Activated T-cell treated with anti-CD3 and anti-CD28 coated beads, Interleukin-2, amount 50 U/mL, for 24 hours (primary cell): ENCODE measurements around the gene ATF2.

Experiments
- DNase-seq: peaks from one replicate; pipeline ENCODE4 v3.0.0-alpha.2; 2020
- H3K27ac Mint-ChIP-seq: 2 replicates; pipeline ENCODE4 v1.8.0; 2020; ENCODE audit warnings: mild to moderate bottlenecking, mixed read lengths
- H3K27me3 Mint-ChIP-seq: 2 replicates; pipeline ENCODE4 v1.8.0; 2020; ENCODE audit warnings: mixed read lengths
- H3K36me3 Mint-ChIP-seq: 2 replicates; pipeline ENCODE4 v1.8.0; 2020; ENCODE audit warnings: low read depth, mixed read lengths
- H3K4me1 Mint-ChIP-seq: 2 replicates; pipeline ENCODE4 v1.8.0; 2020; ENCODE audit warnings: low read depth, mixed read lengths
- H3K4me3 Mint-ChIP-seq: 2 replicates; pipeline ENCODE4 v1.8.0; 2020; ENCODE audit warnings: mild to moderate bottlenecking, moderate library complexity, mixed read lengths
- H3K9me3 Mint-ChIP-seq: 2 replicates; pipeline ENCODE4 v1.8.0; 2020; ENCODE audit warnings: mixed read lengths

The ATF2 gene

GRCh38 chr2:175076272-175076671 lies 91.7 kb downstream of the ATF2 start:
- Mint-ChIP-seq H3K27me3 (no peaks in the 10 kb centered on the region), H3K27ac (no peak overlapping the region), H3K4me1 (no peaks in the 10 kb centered on the region), H3K36me3 (peaks cover 78% of the 10 kb centered on the region), H3K9me3 (no peaks in the 10 kb centered on the region), H3K4me3 (no peak overlapping the region)
- no peak for DNase-seq

- H3K27ac Mint-ChIP-seq = no peak overlapping the region
- H3K36me3 Mint-ChIP-seq = peaks cover 69% of the 10 kb centered on the region
- H3K9me3 Mint-ChIP-seq = no peaks in the 10 kb centered on the region
- no peak overlapping the region for H3K4me3 Mint-ChIP-seq
- no peak for DNase-seq
- H3K4me1 Mint-ChIP-seq = no peaks in the 10 kb centered on the region
- no peaks in the 10 kb centered on the region for H3K27me3 Mint-ChIP-seq
These were observed 93.5 kb downstream of the ATF2 start for GRCh38 chr2:175074478-175074877.

- no peak overlapping the region for H3K27ac Mint-ChIP-seq
- no peak overlapping the region for H3K4me3 Mint-ChIP-seq
- H3K36me3 Mint-ChIP-seq = peaks cover 73% of the 10 kb centered on the region
- peaks cover 3% of the 10 kb centered on the region for H3K4me1 Mint-ChIP-seq
- H3K27me3 Mint-ChIP-seq = no peaks in the 10 kb centered on the region
- no peak for DNase-seq
- no peaks in the 10 kb centered on the region for H3K9me3 Mint-ChIP-seq
These were observed 99.5 kb downstream of the ATF2 start for GRCh38 chr2:175068534-175068933.

GRCh38 chr2:175066411-175066810 lies 101.6 kb downstream of the ATF2 start:
- Mint-ChIP-seq H3K27ac (no peak overlapping the region), H3K4me3 (no peak overlapping the region), H3K27me3 (no peaks in the 10 kb centered on the region), H3K36me3 (peaks cover 69% of the 10 kb centered on the region), H3K9me3 (no peaks in the 10 kb centered on the region), H3K4me1 (peaks cover 4% of the 10 kb centered on the region)
- DNase-seq = no peak

- Mint-ChIP-seq H3K27me3 (no peaks in the 10 kb centered on the region), H3K4me1 (peaks cover 4% of the 10 kb centered on the region), H3K4me3 (no peak overlapping the region), H3K36me3 (peaks cover 58% of the 10 kb centered on the region), H3K27ac (no peak overlapping the region), H3K9me3 (no peaks in the 10 kb centered on the region)
- no peak for DNase-seq
These were observed 103.2 kb downstream of the ATF2 start for GRCh38 chr2:175064797-175065196.

- no peaks in the 10 kb centered on the region for H3K27me3 Mint-ChIP-seq
- DNase-seq = no peak
- H3K9me3 Mint-ChIP-seq = no peaks in the 10 kb centered on the region
- no peak overlapping the region for H3K4me3 Mint-ChIP-seq
- peaks cover 56% of the 10 kb centered on the region for H3K36me3 Mint-ChIP-seq
- peaks cover 4% of the 10 kb centered on the region for H3K4me1 Mint-ChIP-seq
- H3K27ac Mint-ChIP-seq = no peak overlapping the region
These were observed 104.3 kb downstream of the ATF2 start for GRCh38 chr2:175063741-175064140.

- Mint-ChIP-seq H3K27me3 (no peaks in the 10 kb centered on the region), H3K36me3 (peaks cover 53% of the 10 kb centered on the region), H3K4me3 (no peak overlapping the region), H3K4me1 (peaks cover 4% of the 10 kb centered on the region), H3K9me3 (no peaks in the 10 kb centered on the region), H3K27ac (no peak overlapping the region)
- DNase-seq = no peak
These were observed 105.0 kb downstream of the ATF2 start for GRCh38 chr2:175062787-175063585.

GRCh38 chr2:175057078-175057685 lies 110.8 kb downstream of the ATF2 start:
- Mint-ChIP-seq H3K27ac (no peak overlapping the region), H3K4me1 (peaks cover 4% of the 10 kb centered on the region), H3K4me3 (no peak overlapping the region), H3K9me3 (no peaks in the 10 kb centered on the region), H3K36me3 (peaks cover 14% of the 10 kb centered on the region), H3K27me3 (no peaks in the 10 kb centered on the region)
- no peak for DNase-seq

GRCh38 chr2:175055993-175056392 lies 112.0 kb downstream of the ATF2 start:
- Mint-ChIP-seq H3K4me1 (peaks cover 4% of the 10 kb centered on the region), H3K36me3 (peaks cover 18% of the 10 kb centered on the region), H3K9me3 (no peaks in the 10 kb centered on the region), H3K4me3 (no peak overlapping the region), H3K27me3 (no peaks in the 10 kb centered on the region), H3K27ac (no peak overlapping the region)
- DNase-seq = no peak

- Mint-ChIP-seq H3K27ac (no peak overlapping the region), H3K9me3 (no peaks in the 10 kb centered on the region), H3K4me3 (no peak overlapping the region), H3K36me3 (peaks cover 17% of the 10 kb centered on the region), H3K27me3 (no peaks in the 10 kb centered on the region), H3K4me1 (peaks cover 4% of the 10 kb centered on the region)
- DNase-seq = no peak
These were observed 113.7 kb downstream of the ATF2 start for GRCh38 chr2:175054340-175054739.

- no peak overlapping the region for H3K27ac Mint-ChIP-seq
- H3K27me3 Mint-ChIP-seq = no peaks in the 10 kb centered on the region
- no peak for DNase-seq
- H3K4me1 Mint-ChIP-seq = peaks cover 4% of the 10 kb centered on the region
- H3K9me3 Mint-ChIP-seq = no peaks in the 10 kb centered on the region
- H3K36me3 Mint-ChIP-seq = peaks cover 3% of the 10 kb centered on the region
- H3K4me3 Mint-ChIP-seq = no peak overlapping the region
These were observed 118.3 kb downstream of the ATF2 start for GRCh38 chr2:175049661-175050060.

- Mint-ChIP-seq H3K9me3 (no peaks in the 10 kb centered on the region), H3K27me3 (no peaks in the 10 kb centered on the region), H3K4me3 (no peak overlapping the region), H3K4me1 (no peaks in the 10 kb centered on the region), H3K27ac (no peak overlapping the region), H3K36me3 (peaks cover 3% of the 10 kb centered on the region)
- no peak for DNase-seq
These were observed 119.7 kb downstream of the ATF2 start for GRCh38 chr2:175048275-175048674.

GRCh38 chr2:175039490-175039889 lies 128.5 kb downstream of the ATF2 start:
- H3K27ac Mint-ChIP-seq = no peak overlapping the region
- H3K4me1 Mint-ChIP-seq = peaks cover 6% of the 10 kb centered on the region
- peaks cover 3% of the 10 kb centered on the region for H3K9me3 Mint-ChIP-seq
- no peaks in the 10 kb centered on the region for H3K27me3 Mint-ChIP-seq
- no peak for DNase-seq
- H3K36me3 Mint-ChIP-seq = no peaks in the 10 kb centered on the region
- no peak overlapping the region for H3K4me3 Mint-ChIP-seq

GRCh38 chr2:175039031-175039430 lies 129.0 kb downstream of the ATF2 start:
- H3K36me3 Mint-ChIP-seq = no peaks in the 10 kb centered on the region
- H3K27me3 Mint-ChIP-seq = no peaks in the 10 kb centered on the region
- no peak for DNase-seq
- peaks cover 6% of the 10 kb centered on the region for H3K4me1 Mint-ChIP-seq
- H3K9me3 Mint-ChIP-seq = peaks cover 3% of the 10 kb centered on the region
- no peak overlapping the region for H3K4me3 Mint-ChIP-seq
- H3K27ac Mint-ChIP-seq = no peak overlapping the region

GRCh38 chr2:175037941-175038340 lies 130.1 kb downstream of the ATF2 start:
- Mint-ChIP-seq H3K4me1 (peaks cover 6% of the 10 kb centered on the region), H3K27me3 (no peaks in the 10 kb centered on the region), H3K4me3 (no peak overlapping the region), H3K36me3 (no peaks in the 10 kb centered on the region), H3K9me3 (peaks cover 3% of the 10 kb centered on the region), H3K27ac (no peak overlapping the region)
- no peak for DNase-seq
